HG03460 (cell line): ENCODE data around the gene CLECL1.
"Not testable (repeated sequence)": the region's sequence is repeated elsewhere in the genome, so short reads cannot be mapped to it uniquely, and the experiment has no call there.

Source experiments
- ATAC-seq: cut with Tn5 transposase; IDR thresholded peaks from one replicate; pipeline ENCODE4 v1.9.1; 2021; ENCODE audit not compliant: unreplicated experiment

CLECL1 gene

GRCh38 chr12:9724023-9724422, 8.9 kb downstream of the CLECL1 start:
- no peak for ATAC-seq

- peak; percentile 77 for ATAC-seq
Measured at GRCh38 chr12:9721394-9722092, 11.4 kb downstream of the CLECL1 start.

GRCh38 chr12:9719790-9720189, 13.1 kb downstream of the CLECL1 start:
- no peak for ATAC-seq

GRCh38 chr12:9718968-9719367, 13.9 kb downstream of the CLECL1 start:
- ATAC-seq = no peak

GRCh38 chr12:9717070-9717925, 15.6 kb downstream of the CLECL1 start:
- no peak for ATAC-seq

GRCh38 chr12:9713032-9713558, 19.8 kb downstream of the CLECL1 start:
- peak; percentile 71 for ATAC-seq

GRCh38 chr12:9711664-9712063, 21.2 kb downstream of the CLECL1 start:
- no peak for ATAC-seq

GRCh38 chr12:9710584-9711375, 22.1 kb downstream of the CLECL1 start:
- ATAC-seq = no peak

GRCh38 chr12:9708853-9709252, 24.0 kb downstream of the CLECL1 start:
- no peak for ATAC-seq

- ATAC-seq = no peak
Measured at GRCh38 chr12:9707864-9708808, 24.8 kb downstream of the CLECL1 start.

- ATAC-seq = no peak
Measured at GRCh38 chr12:9707356-9707755, 25.5 kb downstream of the CLECL1 start.

GRCh38 chr12:9706086-9706685, 26.7 kb downstream of the CLECL1 start:
- no peak for ATAC-seq

GRCh38 chr12:9704561-9704960, 28.3 kb downstream of the CLECL1 start:
- not testable (repeated sequence) for ATAC-seq

- ATAC-seq = no peak
Measured at GRCh38 chr12:9702255-9702654, 30.6 kb downstream of the CLECL1 start.

GRCh38 chr12:9701380-9702154, 31.3 kb downstream of the CLECL1 start:
- ATAC-seq = no peak

- ATAC-seq = no peak
Measured at GRCh38 chr12:9700606-9700956, 32.3 kb downstream of the CLECL1 start.

GRCh38 chr12:9699898-9700605, 32.8 kb downstream of the CLECL1 start:
- no peak for ATAC-seq

- no peak for ATAC-seq
Measured at GRCh38 chr12:9699269-9699897, 33.5 kb downstream of the CLECL1 start.
